HEK293 (cell line): ENCODE results near the gene ADRA2B.

ENCODE experiments used
- CTCF ChIA-PET: fragments of 350-600 bp; formaldehyde crosslinking; extraction: SDS; loops from one replicate; lab custom pipeline; 2021; ENCODE audit warnings: antibody characterized with exemption; lab: Yijun Ruan, JAX
- POLR2A ChIA-PET: fragments of 300-600 bp; formaldehyde crosslinking; extraction: SDS; loops from one replicate; lab custom pipeline; 2020; ENCODE audit warnings: antibody characterized with exemption, inconsistent platforms; lab: Yijun Ruan, JAX
- H3K27ac ChIP-seq: fragments of 200-500 bp; sonication (Bioruptor generic); 2 replicates; pipeline ENCODE4 v1.5.1; 2014; ENCODE audit warnings: low read depth, low read length, control low read depth, inconsistent platforms; ENCODE audit errors: extremely low read depth
- H3K36me3 ChIP-seq, 2 experiments: fragments of 200-500 bp in 1 of 2; sonication (Bioruptor generic) in 1 of 2; 1 replicate in 1 of 2; 2 replicates in 1 of 2; pipeline ENCODE4 v1.5.1; 2014 to 2017; ENCODE audit warnings: inconsistent platforms in 2 of 2, low read length in 2 of 2; ENCODE audit not compliant: control insufficient read depth in 2 of 2, insufficient read depth in 1 of 2
- H3K4me1 ChIP-seq: fragments of 200-500 bp; sonication (Bioruptor generic); 2 replicates; pipeline ENCODE4 v1.5.1; 2014; ENCODE audit warnings: mild to moderate bottlenecking, low read length, inconsistent platforms; ENCODE audit not compliant: control insufficient read depth, insufficient read depth
- H3K4me3 ChIP-seq: 2 replicates; pipeline ENCODE4 v1.5.1; 2011; ENCODE audit warnings: low read depth, mild to moderate bottlenecking, control low read depth, low read length, moderate library complexity
- H3K9me3 ChIP-seq: fragments of 200-500 bp; sonication (Bioruptor generic); 2 replicates; pipeline ENCODE4 v1.5.1; 2014; ENCODE audit warnings: low read depth, low read length, inconsistent platforms; ENCODE audit not compliant: control insufficient read depth, insufficient read depth
- INSM2 ChIP-seq: fragments of 450-650 bp; formaldehyde crosslinking; IDR thresholded peaks from 2 replicates; pipeline ENCODE4 v1.5.1; 2016; ENCODE audit warnings: missing biosample characterization, missing genetic modification characterization
- OSR2 ChIP-seq: fragments of 450-650 bp; formaldehyde crosslinking; IDR thresholded peaks from 2 replicates; pipeline ENCODE4 v1.5.1; 2016; ENCODE audit warnings: missing biosample characterization, missing genetic modification characterization
- REPIN1 ChIP-seq: fragments of 450-650 bp; formaldehyde crosslinking; IDR thresholded peaks from 2 replicates; pipeline ENCODE4 v1.5.1; 2017; ENCODE audit warnings: missing biosample characterization, missing genetic modification characterization, low read depth
- TRIM28 ChIP-seq: IDR thresholded peaks from 2 replicates; pipeline ENCODE4 v1.6.1; 2011; ENCODE audit warnings: low read length, control low read depth, borderline replicate concordance
- ZBTB1 ChIP-seq: fragments of 450-650 bp; formaldehyde crosslinking; IDR thresholded peaks from 2 replicates; pipeline ENCODE4 v1.5.1; 2016; ENCODE audit warnings: missing biosample characterization, missing genetic modification characterization
- ZBTB8A ChIP-seq: fragments of 450-650 bp; formaldehyde crosslinking; IDR thresholded peaks from 2 replicates; pipeline ENCODE4 v1.5.1; 2016; ENCODE audit warnings: missing biosample characterization, missing genetic modification characterization
- ZEB2 ChIP-seq: fragments of 450-650 bp; formaldehyde crosslinking; IDR thresholded peaks from 2 replicates; pipeline ENCODE4 v1.5.1; 2016; ENCODE audit warnings: missing biosample characterization, missing genetic modification characterization
- ZFP3 ChIP-seq: fragments of 450-650 bp; formaldehyde crosslinking; IDR thresholded peaks from 2 replicates; pipeline ENCODE4 v1.5.1; 2016; ENCODE audit warnings: low read depth, missing biosample characterization, missing genetic modification characterization
- ZFP69B ChIP-seq: fragments of 450-650 bp; formaldehyde crosslinking; IDR thresholded peaks from 2 replicates; pipeline ENCODE4 v1.5.1; 2016; ENCODE audit warnings: missing biosample characterization, missing genetic modification characterization
- ZNF114 ChIP-seq: fragments of 450-650 bp; formaldehyde crosslinking; IDR thresholded peaks from 2 replicates; pipeline ENCODE4 v1.5.0; 2017; ENCODE audit warnings: missing biosample characterization, missing genetic modification characterization
- ZNF121 ChIP-seq: fragments of 450-650 bp; formaldehyde crosslinking; IDR thresholded peaks from 2 replicates; pipeline ENCODE4 v1.5.1; 2016; ENCODE audit warnings: missing biosample characterization, missing genetic modification characterization
- ZNF138 ChIP-seq: fragments of 450-650 bp; formaldehyde crosslinking; IDR thresholded peaks from 2 replicates; pipeline ENCODE4 v1.5.1; 2016; ENCODE audit warnings: missing biosample characterization, missing genetic modification characterization, borderline replicate concordance
- ZNF140 ChIP-seq: fragments of 450-650 bp; formaldehyde crosslinking; IDR thresholded peaks from 2 replicates; pipeline ENCODE4 v1.5.1; 2016; ENCODE audit warnings: missing biosample characterization, missing genetic modification characterization
- ZNF175 ChIP-seq: fragments of 450-650 bp; formaldehyde crosslinking; IDR thresholded peaks from 2 replicates; pipeline ENCODE4 v1.5.1; 2016; ENCODE audit warnings: missing biosample characterization, missing genetic modification characterization
- ZNF2 ChIP-seq: fragments of 450-650 bp; formaldehyde crosslinking; IDR thresholded peaks from 2 replicates; pipeline ENCODE4 v1.5.1; 2016; ENCODE audit warnings: missing biosample characterization, missing genetic modification characterization
- ZNF214 ChIP-seq: fragments of 450-650 bp; formaldehyde crosslinking; IDR thresholded peaks from 2 replicates; pipeline ENCODE4 v1.5.1; 2017; ENCODE audit warnings: missing biosample characterization, mild to moderate bottlenecking, missing genetic modification characterization, borderline replicate concordance
- ZNF223 ChIP-seq: fragments of 450-650 bp; formaldehyde crosslinking; IDR thresholded peaks from 2 replicates; pipeline ENCODE4 v1.5.1; 2016; ENCODE audit warnings: missing biosample characterization, missing genetic modification characterization
- ZNF423 ChIP-seq: fragments of 450-650 bp; formaldehyde crosslinking; IDR thresholded peaks from 2 replicates; pipeline ENCODE4 v1.5.1; 2016; ENCODE audit warnings: missing biosample characterization, missing genetic modification characterization
- ZNF530 ChIP-seq: fragments of 450-650 bp; formaldehyde crosslinking; IDR thresholded peaks from 2 replicates; pipeline ENCODE4 v1.5.1; 2016; ENCODE audit warnings: low read depth, missing biosample characterization, missing genetic modification characterization
- ZNF555 ChIP-seq: fragments of 450-650 bp; formaldehyde crosslinking; conservative IDR thresholded peaks from 2 replicates; pipeline ENCODE4 v1.5.1; 2017; ENCODE audit warnings: missing biosample characterization, mild to moderate bottlenecking, missing genetic modification characterization, inconsistent platforms
- ZNF580 ChIP-seq: fragments of 450-650 bp; formaldehyde crosslinking; IDR thresholded peaks from 2 replicates; pipeline ENCODE4 v1.5.1; 2016; ENCODE audit warnings: missing biosample characterization, missing genetic modification characterization
- ZNF623 ChIP-seq: fragments of 450-650 bp; formaldehyde crosslinking; IDR thresholded peaks from 2 replicates; pipeline ENCODE4 v1.5.1; 2016; ENCODE audit warnings: missing biosample characterization, missing genetic modification characterization
- ZSCAN23 ChIP-seq: fragments of 450-650 bp; formaldehyde crosslinking; IDR thresholded peaks from 2 replicates; pipeline ENCODE4 v1.5.1; 2016; ENCODE audit warnings: missing biosample characterization, missing genetic modification characterization

ADRA2B gene

GRCh38 chr2:96123290-96123689, 6.9 kb upstream of the ADRA2B start (continued):
- TF ChIP-seq ZNF555 (tag by site-specific recombination) (no peak), ZSCAN23 (tag by site-specific recombination) (no peak)

- Histone ChIP-seq H3K4me3 (no peak overlapping the region), H3K4me1 (no peaks in the 10 kb centered on the region), H3K9me3 (no peaks in the 10 kb centered on the region), H3K36me3 (no peaks in the 10 kb centered on the region), H3K27ac (no peak overlapping the region)
- TF ChIP-seq ZFP69B (tag by site-specific recombination) (no peak), ZNF2 (no peak), OSR2 (no peak), ZNF214 (no peak), ZNF121 (no peak), INSM2 (no peak), ZNF223 (tag by site-specific recombination) (no peak), TRIM28 (no peak), ZBTB1 (tag by site-specific recombination) (no peak), ZFP3 (tag by site-specific recombination) (no peak), ZNF175 (tag by site-specific recombination) (no peak), ZNF140 (tag by site-specific recombination) (no peak), ZNF580 (tag by site-specific recombination) (no peak), ZEB2 (tag by site-specific recombination) (no peak), ZNF138 (tag by site-specific recombination) (no peak), ZNF530 (tag by site-specific recombination) (no peak)
- ChIA-PET POLR2A (no interaction called here), CTCF (no interaction called here)
Observed at GRCh38 chr2:96122391-96122790, 6.0 kb upstream of the ADRA2B start.

- H3K4me3 ChIP-seq = no peak overlapping the region
- no peaks in the 10 kb centered on the region for H3K9me3 ChIP-seq
- H3K27ac ChIP-seq = no peak overlapping the region
- no peak for TF ChIP-seq ZNF114 (tag by site-specific recombination)
- peak; percentile 91 for TF ChIP-seq ZNF623 (tag by site-specific recombination)
- TF ChIP-seq ZBTB8A (tag by site-specific recombination) = no peak
- TF ChIP-seq REPIN1 = no peak
- CTCF ChIA-PET = interaction anchor here (0.6 kb wide), 1 partner anchor 108 kb away, joined by 3 read pairs; no protein-coding TSS in a partner anchor
- H3K4me1 ChIP-seq = no peaks in the 10 kb centered on the region
- no peaks in the 10 kb centered on the region for H3K36me3 ChIP-seq
- POLR2A ChIA-PET = no interaction called here
Observed at GRCh38 chr2:96121414-96121813, 5.0 kb upstream of the ADRA2B start.

GRCh38 chr2:96120991-96121390, 4.6 kb upstream of the ADRA2B start:
- H3K36me3 ChIP-seq = no peaks in the 10 kb centered on the region
- POLR2A ChIA-PET = no interaction called here
- H3K9me3 ChIP-seq = no peaks in the 10 kb centered on the region
- no peak for TF ChIP-seq ZNF423 (tag by site-specific recombination)
- CTCF ChIA-PET = interaction anchor here (0.6 kb wide), 1 partner anchor 108 kb away, joined by 3 read pairs; no protein-coding TSS in a partner anchor
- H3K27ac ChIP-seq = no peak overlapping the region
- no peak overlapping the region for H3K4me3 ChIP-seq
- H3K4me1 ChIP-seq = no peaks in the 10 kb centered on the region
